Spleen (tissue), 11 donors: Measurements from ENCODE around the gene CA5B. TPM values are rescaled to one million over a fixed set of nuclear protein-coding genes. Genes with fewer than 3 reads are reported as not detected.
"Not testable (repeated sequence)": the region's sequence is repeated elsewhere in the genome, so short reads cannot be mapped to it uniquely, and the experiment has no call there.

Experiments
- DNase-seq: peaks from one replicate; pipeline ENCODE4 v3.0.0-alpha.2; 2020
- H3K27ac ChIP-seq, 8 donors: fragments of 200-600 bp; sonication (generic) in 7 of 8; 1 replicate in 4 of 8; 2 replicates in 4 of 8; pipeline versions ENCODE4 v1.5.0 to v1.8.0; 2016 to 2021; ENCODE audit warnings: inconsistent platforms in 4 of 8, mild to moderate bottlenecking in 4 of 8, moderate library complexity in 1 of 8
- H3K27me3 ChIP-seq, 7 donors: fragments of 200-600 bp; sonication (generic) in 6 of 7; replicated peaks in 1 of 7; 1 replicate in 4 of 7; 2 replicates in 3 of 7; pipeline versions ENCODE4 v1.5.0 to v1.8.0; 2016 to 2021; ENCODE audit warnings: inconsistent platforms in 3 of 7, mild to moderate bottlenecking in 1 of 7
- H3K36me3 ChIP-seq, 6 donors: fragments of 200-600 bp; sonication (generic) in 5 of 6; 1 replicate in 4 of 6; 2 replicates in 2 of 6; pipeline versions ENCODE4 v1.5.0 to v1.8.0; 2016 to 2021; ENCODE audit warnings: inconsistent platforms in 2 of 6
- H3K4me1 ChIP-seq, 6 donors: fragments of 200-600 bp; sonication (generic) in 5 of 6; 1 replicate in 3 of 6; 2 replicates in 3 of 6; pipeline versions ENCODE4 v1.5.0 to v1.8.0; 2016 to 2021; ENCODE audit warnings: inconsistent platforms in 3 of 6
- H3K4me3 ChIP-seq, 8 donors: fragments of 200-600 bp; sonication (generic) in 7 of 8; 1 replicate in 4 of 8; 2 replicates in 4 of 8; pipeline versions ENCODE4 v1.5.0 to v1.8.0; 2016 to 2021; ENCODE audit warnings: inconsistent platforms in 4 of 8, mild to moderate bottlenecking in 4 of 8, moderate library complexity in 2 of 8
- H3K9me3 ChIP-seq, 8 donors: fragments of 200-600 bp; sonication (generic) in 7 of 8; 1 replicate in 4 of 8; 2 replicates in 4 of 8; pipeline versions ENCODE4 v1.5.0 to v1.8.0; 2016 to 2021; ENCODE audit warnings: inconsistent platforms in 4 of 8
- CTCF ChIP-seq, 11 experiments: fragments of 200-600 bp in 7 of 11; fragments of 450-650 bp in 4 of 11; sonication (generic) in 4 of 11; IDR thresholded peaks in 8 of 11; conservative IDR thresholded peaks in 3 of 11; 1 replicate in 7 of 11; 2 replicates in 4 of 11; pipeline versions ENCODE4 v1.4.0 to v1.8.0; 2016 to 2021; ENCODE audit warnings: antibody characterized with exemption in 11 of 11, inconsistent platforms in 4 of 11, mild to moderate bottlenecking in 1 of 11
- POLR2A ChIP-seq, 3 donors: fragments of 450-650 bp; IDR thresholded peaks; one replicate each; pipeline ENCODE4 v1.5.1; 2017; ENCODE audit warnings: antibody characterized with exemption in 3 of 3, mild to moderate bottlenecking in 1 of 3
- POLR2AphosphoS5 ChIP-seq, 3 donors: sonication (generic); formaldehyde crosslinking; IDR thresholded peaks; one replicate each; pipeline ENCODE4 v1.5.1; 2017; ENCODE audit warnings: antibody characterized with exemption in 3 of 3
- WGBS, 5 donors: extraction: QIAGEN DNeasy Blood & Tissue Kit in 3 of 5; methylation state at CpG; one replicate each; pipeline versions ENCODE4 v1.1.5 to v1.1.7; 2013 to 2018; 5-methylcytosine and 5-hydroxymethylcytosine counted together
- intact Hi-C: fragments of 100-400 bp; cut with DNase I; formaldehyde crosslinking; loops from one replicate; pipeline ENCODE4 v1.15.0; 2023; ENCODE audit warnings: low total_unique reads
- polyA plus RNA-seq, 3 donors: library from polyadenylated mRNA; stranded (reverse); fragments of 200-250 nt; gene quantifications; one replicate each; pipeline ENCODE4 v1.2.1, GENCODE V29; 2013
- total RNA-seq, 7 donors: library from RNA; depleted of rRNA in 3 of 7; stranded (reverse); fragments of >200 nt in 3 of 7; fragmentation: NEBNext Ultra II Directional in 4 of 7; extraction: Animal tissue kit (Norgen Biotek cat#: 25700) in 4 of 7; gene quantifications; one replicate each; pipeline versions ENCODE4 v1.1.0 to v1.2.1, GENCODE V29; 2016 to 2021
- donor health status: healthy with polysubstance abuse.
- donor health status: DM: no; HTN: no; CAD: no; lungs with moderate emphysema.
- donor health status: DM: no; HTN: no; CAD: no.
- donor health status: Bipolar disorder and iron deficiency.
- donor health status: healthy.
- donor health status: DM: no; HTN: no; CAD: no.
- donor health status: DM: yes; HTN: yes; CAD: no.

CA5B gene
- total and polyA plus RNA-seq, 10 donors: 1.4 to 24.1 (median 15.5) TPM

GRCh38 chrX:15751155-15751819, 13.2 kb downstream of the CA5B start:
- H3K27me3 ChIP-seq: no peaks in the 10 kb centered on the region
- peak overlapping the region; percentile 55 to 88 (median 82) for H3K27ac ChIP-seq
- H3K36me3 ChIP-seq: peaks cover 0 to 7% (median 0%) of the 10 kb centered on the region in 6 donors
- no peak for TF ChIP-seq CTCF (IDR thresholded peaks at IDR 0.05 in 8 of 11, conservative IDR thresholded peaks at IDR 0.05 in 3 of 11)
- no peak for TF ChIP-seq POLR2AphosphoS5 (IDR thresholded peaks at IDR 0.05)
- TF ChIP-seq POLR2A (IDR thresholded peaks at IDR 0.05): no peak
- H3K9me3 ChIP-seq: no peaks in the 10 kb centered on the region
- WGBS, 5 donors: 13 to 38% (median 22%) methylated on average over 4 of the region's 4 CpGs
- H3K4me3 ChIP-seq: peak overlapping the region in 1 of 8 donors; percentile 36
- H3K4me1 ChIP-seq: peaks cover 11 to 37% (median 25%) of the 10 kb centered on the region in 6 donors
- intact Hi-C loops: loop anchor here (10.0 kb wide), 1 partner anchor 66 kb away; no protein-coding TSS in a partner anchor
- no peak for DNase-seq

GRCh38 chrX:15755091-15755490, 17.0 kb downstream of the CA5B start:
- Histone ChIP-seq H3K4me3 (no peak overlapping the region), H3K36me3 (no peaks in the 10 kb centered on the region), H3K4me1 (peaks cover 7 to 27% (median 16%) of the 10 kb centered on the region in 6 donors), H3K27me3 (no peaks in the 10 kb centered on the region), H3K9me3 (no peaks in the 10 kb centered on the region), H3K27ac (peak overlapping the region in 1 of 8 donors; percentile 7)
- no peak for TF ChIP-seq POLR2AphosphoS5 (IDR thresholded peaks at IDR 0.05)
- no peak for TF ChIP-seq CTCF (IDR thresholded peaks at IDR 0.05 in 8 of 11, conservative IDR thresholded peaks at IDR 0.05 in 3 of 11)
- intact Hi-C loops: loop anchor here (10.0 kb wide), 1 partner anchor 70 kb away; no protein-coding TSS in a partner anchor
- WGBS, 5 donors: 63 to 75% (median 70%) methylated on average over 2 of the region's 2 CpGs
- DNase-seq: no peak

- Histone ChIP-seq H3K4me1 (peaks cover 0 to 9% (median 1%) of the 10 kb centered on the region in 6 donors), H3K9me3 (no peaks in the 10 kb centered on the region), H3K36me3 (peaks cover 0 to 8% (median 0%) of the 10 kb centered on the region in 6 donors), H3K4me3 (no peak overlapping the region), H3K27me3 (no peaks in the 10 kb centered on the region), H3K27ac (peak overlapping the region in 3 of 8 donors; percentile 3 to 43 (median 7))
- WGBS, 5 donors: 63 to 74% (median 72%) methylated on average over 4 of the region's 4 CpGs
- no peak for TF ChIP-seq POLR2AphosphoS5 (IDR thresholded peaks at IDR 0.05)
- DNase-seq: no peak
- intact Hi-C loops: loop anchor here (10.0 kb wide), 1 partner anchor 73 kb away; no protein-coding TSS in a partner anchor
Measured at GRCh38 chrX:15758140-15758539, 20.1 kb downstream of the CA5B start.

GRCh38 chrX:15759886-15760285, 21.8 kb downstream of the CA5B start:
- Histone ChIP-seq H3K27ac (peak overlapping the region in 1 of 8 donors; percentile 6), H3K36me3 (peaks cover 0 to 13% (median 0%) of the 10 kb centered on the region in 6 donors)
- 79 to 88% (median 84%) methylated on average over 5 to 6 of the region's 6 CpGs for WGBS, 5 donors

GRCh38 chrX:15761564-15762191, 23.6 kb downstream of the CA5B start:
- no peak overlapping the region for H3K4me3 ChIP-seq
- H3K27ac ChIP-seq: no peak overlapping the region
- H3K4me1 ChIP-seq: peaks cover 0 to 9% (median 1%) of the 10 kb centered on the region in 6 donors
- no peaks in the 10 kb centered on the region for H3K27me3 ChIP-seq
- TF ChIP-seq CTCF (IDR thresholded peaks at IDR 0.05 in 8 of 11, conservative IDR thresholded peaks at IDR 0.05 in 3 of 11) (peak; percentile 41 to 77 (median 60)), POLR2A (IDR thresholded peaks at IDR 0.05) (no peak)
- peaks cover 0 to 24% (median 0%) of the 10 kb centered on the region in 6 donors for H3K36me3 ChIP-seq
- 76 to 88% (median 82%) methylated on average over 7 to 8 of the region's 8 CpGs for WGBS, 5 donors
- H3K9me3 ChIP-seq: no peaks in the 10 kb centered on the region
- intact Hi-C loops: no loop called here
- DNase-seq: no peak

More at GRCh38 chrX:15759886-15760285, 21.8 kb downstream of the CA5B start:
- DNase-seq, H3K4me3 ChIP-seq, H3K27me3 ChIP-seq, H3K4me1 ChIP-seq, H3K9me3 ChIP-seq: not testable (repeated sequence)
- intact Hi-C loops: loop anchor here (10.0 kb wide), 1 partner anchor 75 kb away; no protein-coding TSS in a partner anchor
